HepG2 (cell line): ENCODE results near the gene DDRGK1. TPM values are rescaled to one million over a fixed set of nuclear protein-coding genes. Genes with fewer than 3 reads are reported as not detected.

Experiments
- BRD4 ChIP-seq: sonication (generic); formaldehyde crosslinking; IDR thresholded peaks from 2 replicates; pipeline ENCODE4 v1.4.0; 2020; ENCODE audit warnings: missing genetic modification reagents
- CBX2 ChIP-seq, 2 experiments: fragments of 200-600 bp in 1 of 2; sonication (generic); formaldehyde crosslinking in 1 of 2; IDR thresholded peaks; 2 replicates each; pipeline versions ENCODE4 v1.7.0 to v1.8.1; 2018 to 2022; ENCODE audit warnings: low read depth in 2 of 2, low read length in 1 of 2, mild to moderate bottlenecking in 1 of 2, missing genetic modification reagents in 1 of 2
- CCAR2 ChIP-seq: fragments of 200-400 bp; formaldehyde crosslinking; optimal IDR thresholded peaks from 2 replicates; pipeline ENCODE3; 2018; ENCODE audit warnings: low read depth, mild to moderate bottlenecking, low read length, moderate library complexity
- KDM5A ChIP-seq: fragments of 200-600 bp; sonication (generic); IDR thresholded peaks from 2 replicates; pipeline ENCODE4 v1.7.0; 2018; ENCODE audit warnings: antibody characterized with exemption, mild to moderate bottlenecking, low read length, borderline replicate concordance
- MIER3 ChIP-seq: IDR thresholded peaks from 2 replicates; pipeline ENCODE4 v1.6.1; 2016; ENCODE audit warnings: missing compliant biosample characterization, borderline replicate concordance
- MTA3 ChIP-seq: sonication (generic); formaldehyde crosslinking; IDR thresholded peaks from 2 replicates; pipeline ENCODE4 v1.4.0; 2020; ENCODE audit warnings: missing genetic modification reagents
- RORA ChIP-seq: sonication (generic); formaldehyde crosslinking; IDR thresholded peaks from 2 replicates; pipeline ENCODE4 v1.5.0; 2020; ENCODE audit warnings: mild to moderate bottlenecking, missing genetic modification reagents, moderate library complexity
- SNAPC2 ChIP-seq: sonication (generic); formaldehyde crosslinking; IDR thresholded peaks from 2 replicates; pipeline ENCODE4 v1.8.1; 2022; ENCODE audit warnings: mild to moderate bottlenecking, missing genetic modification reagents
- SNRNP70 ChIP-seq: fragments of 200-400 bp; formaldehyde crosslinking; IDR thresholded peaks from 2 replicates; pipeline ENCODE4 v1.6.1; 2017; ENCODE audit warnings: mild to moderate bottlenecking, low read depth, low read length, moderate library complexity
- TRIM22 ChIP-seq: fragments of 450-650 bp; IDR thresholded peaks from 2 replicates; pipeline ENCODE4 v1.6.1; 2017
- U2AF1 ChIP-seq: fragments of 200-400 bp; formaldehyde crosslinking; optimal IDR thresholded peaks from 2 replicates; pipeline ENCODE3; 2017; ENCODE audit warnings: mild to moderate bottlenecking, low read depth, low read length
- ZFP62 ChIP-seq: sonication (generic); formaldehyde crosslinking; IDR thresholded peaks from 2 replicates; pipeline ENCODE4 v1.4.0; 2020; ENCODE audit warnings: missing genetic modification reagents
- ZNF101 ChIP-seq: sonication (generic); formaldehyde crosslinking; IDR thresholded peaks from 2 replicates; pipeline ENCODE4 v1.4.0; 2020; ENCODE audit warnings: mild to moderate bottlenecking, low read depth, missing genetic modification reagents, borderline replicate concordance
- ZNF17 ChIP-seq: sonication (generic); formaldehyde crosslinking; IDR thresholded peaks from 2 replicates; pipeline ENCODE4 v1.5.0; 2020; ENCODE audit warnings: mild to moderate bottlenecking, missing genetic modification reagents
- ZNF549 ChIP-seq: sonication (generic); formaldehyde crosslinking; IDR thresholded peaks from 2 replicates; pipeline ENCODE4 v1.5.0; 2020; ENCODE audit warnings: missing genetic modification reagents
- ZNF557 ChIP-seq: sonication (generic); formaldehyde crosslinking; IDR thresholded peaks from 2 replicates; pipeline ENCODE4 v1.4.0; 2020; ENCODE audit warnings: missing genetic modification reagents
- ZNF576 ChIP-seq: sonication (generic); formaldehyde crosslinking; IDR thresholded peaks from 2 replicates; pipeline ENCODE4 v1.4.0; 2020; ENCODE audit warnings: mild to moderate bottlenecking, missing genetic modification reagents
- ZNF580 ChIP-seq: IDR thresholded peaks from 2 replicates; pipeline ENCODE4 v1.6.1; 2016; ENCODE audit warnings: low read depth, borderline replicate concordance
- polyA plus RNA-seq, 8 experiments: library from polyadenylated mRNA; depleted of rRNA in 3 of 8; stranded (reverse) in 7 of 8; unstranded in 1 of 8; fragments of >200 nt; fragmentation: Illumina TruSeq in 4 of 8; extraction: Trizol in 4 of 8; gene quantifications; 2 replicates each; pipeline versions ENCODE4 v1.2.1 to v1.2.3, GENCODE V29; 2011 to 2016; ENCODE audit warnings: low read depth in 4 of 8, missing spikeins in 1 of 8, mixed read lengths in 1 of 8; ENCODE audit not compliant: insufficient read depth in 1 of 8
- total RNA-seq, 5 experiments: library from RNA; depleted of rRNA; stranded (reverse); fragments of >200 nt; fragmentation: Illumina TruSeq; extraction: Trizol; gene quantifications; 2 replicates each; pipeline ENCODE4 v1.2.3, GENCODE V29; 2016; ENCODE audit warnings: low read depth in 1 of 5
- TF ChIP-seq, protein P1 (sequence below): sonication (generic); formaldehyde crosslinking; IDR thresholded peaks from 2 replicates; pipeline ENCODE4; 2020; ENCODE audit warnings: missing genetic modification reagents, mild to moderate bottlenecking, borderline replicate concordance
- TF ChIP-seq, protein P2 (sequence below): sonication (generic); formaldehyde crosslinking; IDR thresholded peaks from 2 replicates; pipeline ENCODE4 v1.9.0; 2021; ENCODE audit warnings: missing genetic modification reagents, mild to moderate bottlenecking, borderline replicate concordance
- TF ChIP-seq, protein P3 (sequence below): sonication (generic); formaldehyde crosslinking; IDR thresholded peaks from 2 replicates; pipeline ENCODE4 v1.5.1; 2020; ENCODE audit warnings: missing genetic modification reagents, mild to moderate bottlenecking, borderline replicate concordance

Gene DDRGK1
- total and polyA plus RNA-seq, 2 of the 13 experiments (the other 11 are each of a cell fraction or from before 2014, with no cell fraction given) = 96.7 to 149 TPM

DNA sequence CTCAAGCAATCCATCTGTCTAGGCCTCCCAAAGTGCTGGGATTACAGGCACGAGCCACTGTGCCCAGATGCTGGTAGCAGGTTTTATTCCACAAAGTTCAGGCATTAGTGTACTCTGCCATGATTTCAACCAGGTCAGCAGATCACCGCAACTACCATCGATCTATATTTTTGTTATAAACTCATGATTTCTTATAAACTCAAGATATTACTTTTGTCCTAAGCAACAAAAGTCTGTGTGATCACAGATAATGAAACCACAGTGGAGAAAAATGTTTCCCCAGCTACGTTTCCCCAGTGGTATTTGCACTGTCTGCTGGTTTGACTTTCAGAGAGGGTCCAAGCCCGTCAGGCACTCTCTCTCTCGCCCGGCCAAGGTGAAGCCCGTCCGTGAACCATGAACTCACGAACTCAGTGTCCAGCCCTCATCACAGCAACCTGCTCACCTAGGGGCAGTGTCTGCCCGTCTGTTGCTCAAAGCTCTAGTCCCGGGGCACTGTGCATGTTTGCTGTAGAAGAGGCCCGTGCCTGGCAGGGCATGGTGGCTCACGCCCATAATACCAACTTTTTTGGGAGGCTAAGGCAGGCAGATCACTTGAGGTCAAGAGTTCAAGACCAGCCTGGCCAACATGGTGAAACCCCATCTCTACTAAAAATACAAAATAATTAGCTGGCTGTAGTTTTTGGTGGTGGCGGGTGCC lies 27.6 kb upstream of the DDRGK1 start (continued):
- TF ChIP-seq ZNF576 (CRISPR knock-in tag) (no peak), ZNF549 (no peak; the same call in 1 of the 2 replicates), RORA (no peak), ZFP62 (CRISPR knock-in tag) (no peak), MIER3 (CRISPR knock-in tag) (peak; percentile 85; the same call in 1 of the 2 replicates), ZNF580 (CRISPR knock-in tag) (peak; percentile 57; the same call in 1 of the 2 replicates), ZNF557 (CRISPR knock-in tag) (no peak), BRD4 (0 out of 2 replicates have a peak, but pooled peaks have one; percentile 54), CCAR2 (no peak), KDM5A (no peak), CBX2 (IDR thresholded peaks at IDR 0.05; ENCODE audit: low read depth, low read length) (no peak), CBX2 (CRISPR knock-in tag; IDR thresholded peaks at IDR 0.05; ENCODE audit: low read depth) (no peak; the same call in 1 of the 2 replicates), ZNF101 (CRISPR knock-in tag) (no peak), ZNF17 (CRISPR knock-in tag) (no peak), SNAPC2 (CRISPR knock-in tag) (no peak), U2AF1 (no peak), MTA3 (CRISPR knock-in tag) (no peak), SNRNP70 (no peak), TRIM22 (no peak)
- TF ChIP-seq, protein P1, sequence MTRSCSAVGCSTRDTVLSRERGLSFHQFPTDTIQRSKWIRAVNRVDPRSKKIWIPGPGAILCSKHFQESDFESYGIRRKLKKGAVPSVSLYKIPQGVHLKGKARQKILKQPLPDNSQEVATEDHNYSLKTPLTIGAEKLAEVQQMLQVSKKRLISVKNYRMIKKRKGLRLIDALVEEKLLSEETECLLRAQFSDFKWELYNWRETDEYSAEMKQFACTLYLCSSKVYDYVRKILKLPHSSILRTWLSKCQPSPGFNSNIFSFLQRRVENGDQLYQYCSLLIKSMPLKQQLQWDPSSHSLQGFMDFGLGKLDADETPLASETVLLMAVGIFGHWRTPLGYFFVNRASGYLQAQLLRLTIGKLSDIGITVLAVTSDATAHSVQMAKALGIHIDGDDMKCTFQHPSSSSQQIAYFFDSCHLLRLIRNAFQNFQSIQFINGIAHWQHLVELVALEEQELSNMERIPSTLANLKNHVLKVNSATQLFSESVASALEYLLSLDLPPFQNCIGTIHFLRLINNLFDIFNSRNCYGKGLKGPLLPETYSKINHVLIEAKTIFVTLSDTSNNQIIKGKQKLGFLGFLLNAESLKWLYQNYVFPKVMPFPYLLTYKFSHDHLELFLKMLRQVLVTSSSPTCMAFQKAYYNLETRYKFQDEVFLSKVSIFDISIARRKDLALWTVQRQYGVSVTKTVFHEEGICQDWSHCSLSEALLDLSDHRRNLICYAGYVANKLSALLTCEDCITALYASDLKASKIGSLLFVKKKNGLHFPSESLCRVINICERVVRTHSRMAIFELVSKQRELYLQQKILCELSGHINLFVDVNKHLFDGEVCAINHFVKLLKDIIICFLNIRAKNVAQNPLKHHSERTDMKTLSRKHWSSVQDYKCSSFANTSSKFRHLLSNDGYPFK (CRISPR knock-in tag) = no peak; the same call in 1 of the 2 replicates
- TF ChIP-seq, protein P2, sequence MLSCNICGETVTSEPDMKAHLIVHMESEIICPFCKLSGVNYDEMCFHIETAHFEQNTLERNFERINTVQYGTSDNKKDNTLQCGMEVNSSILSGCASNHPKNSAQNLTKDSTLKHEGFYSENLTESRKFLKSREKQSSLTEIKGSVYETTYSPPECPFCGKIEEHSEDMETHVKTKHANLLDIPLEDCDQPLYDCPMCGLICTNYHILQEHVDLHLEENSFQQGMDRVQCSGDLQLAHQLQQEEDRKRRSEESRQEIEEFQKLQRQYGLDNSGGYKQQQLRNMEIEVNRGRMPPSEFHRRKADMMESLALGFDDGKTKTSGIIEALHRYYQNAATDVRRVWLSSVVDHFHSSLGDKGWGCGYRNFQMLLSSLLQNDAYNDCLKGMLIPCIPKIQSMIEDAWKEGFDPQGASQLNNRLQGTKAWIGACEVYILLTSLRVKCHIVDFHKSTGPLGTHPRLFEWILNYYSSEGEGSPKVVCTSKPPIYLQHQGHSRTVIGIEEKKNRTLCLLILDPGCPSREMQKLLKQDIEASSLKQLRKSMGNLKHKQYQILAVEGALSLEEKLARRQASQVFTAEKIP (CRISPR knock-in tag) = no peak
- TF ChIP-seq, protein P3, sequence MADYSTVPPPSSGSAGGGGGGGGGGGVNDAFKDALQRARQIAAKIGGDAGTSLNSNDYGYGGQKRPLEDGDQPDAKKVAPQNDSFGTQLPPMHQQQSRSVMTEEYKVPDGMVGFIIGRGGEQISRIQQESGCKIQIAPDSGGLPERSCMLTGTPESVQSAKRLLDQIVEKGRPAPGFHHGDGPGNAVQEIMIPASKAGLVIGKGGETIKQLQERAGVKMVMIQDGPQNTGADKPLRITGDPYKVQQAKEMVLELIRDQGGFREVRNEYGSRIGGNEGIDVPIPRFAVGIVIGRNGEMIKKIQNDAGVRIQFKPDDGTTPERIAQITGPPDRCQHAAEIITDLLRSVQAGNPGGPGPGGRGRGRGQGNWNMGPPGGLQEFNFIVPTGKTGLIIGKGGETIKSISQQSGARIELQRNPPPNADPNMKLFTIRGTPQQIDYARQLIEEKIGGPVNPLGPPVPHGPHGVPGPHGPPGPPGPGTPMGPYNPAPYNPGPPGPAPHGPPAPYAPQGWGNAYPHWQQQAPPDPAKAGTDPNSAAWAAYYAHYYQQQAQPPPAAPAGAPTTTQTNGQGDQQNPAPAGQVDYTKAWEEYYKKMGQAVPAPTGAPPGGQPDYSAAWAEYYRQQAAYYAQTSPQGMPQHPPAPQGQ (CRISPR knock-in tag) = peak; percentile 24; the same call in 1 of the 2 replicates
